ENCODE data around the gene CDK18. TPM values are rescaled to one million over a fixed set of nuclear protein-coding genes. Genes with fewer than 3 reads are reported as not detected.

The CDK18 gene
- total RNA-seq (2011; cell fraction: chromatin; rRNA removed; ENCODE audit: low replicate concordance), result 0.63 and 3.1 TPM in 2 replicates
- total RNA-seq (2011; cell fraction: nucleolus; rRNA removed), result 0.92 and 1.2 TPM in 2 replicates
- 1.0 and 1.7 TPM in 2 replicates for total RNA-seq (2011; cell fraction: nucleoplasm; rRNA removed)
- total RNA-seq (2014; rRNA removed), result 0.05 TPM in 1 of 2 replicates, not detected in the other
- total RNA-seq (2014; rRNA removed; fragmentation: Illumina TruSeq; extraction: Trizol), result 0.07 TPM in 1 of 2 replicates, not detected in the other
- total RNA-seq (2015; rRNA removed; fragmentation: Illumina TruSeq; extraction: Trizol), result 0.23 and 0.69 TPM in 2 replicates
- total RNA-seq (2021), result 0.34 and 0.44 TPM in 2 replicates
- 0.17 and 0.20 TPM in 2 replicates for polyA plus RNA-seq (2011; rRNA removed)
- 0.06 and 0.25 TPM in 2 replicates for polyA plus RNA-seq (2011; cell fraction: cytosol; rRNA removed)
- polyA plus RNA-seq (2011; cell fraction: nucleus; rRNA removed), result 0.51 and 1.9 TPM in 2 replicates
- polyA plus RNA-seq (2012), result 0.46 and 1.4 TPM in 2 replicates
- polyA plus RNA-seq (2014; fragmentation: Illumina TruSeq; extraction: Trizol), result 0.51 and 0.61 TPM in 2 replicates
- not detected for polyA plus RNA-seq (2014; fragmentation: Nextera tagmentation; extraction: Ambion mirVana)
- 0.08 and 0.19 TPM in 2 replicates for polyA plus RNA-seq (2014; rRNA removed)
- polyA minus RNA-seq (2011; rRNA and poly(A)+ RNA removed), result 0.18 and 0.28 TPM in 2 replicates
- polyA minus RNA-seq (2011; cell fraction: cytosol; rRNA and poly(A)+ RNA removed), result not detected in 2 replicates
- polyA minus RNA-seq (2011; cell fraction: nucleus; rRNA and poly(A)+ RNA removed), result 0.56 and 1.6 TPM in 2 replicates
- percentile 18 among the genes with signal in this experiment for Bru-seq, nascent RNA
- percentile 12 among the genes with signal in this experiment for BruChase-seq, experiment 1, labeled RNA remaining after a 2-hour chase
- BruChase-seq, experiment 2, labeled RNA remaining after a 6-hour chase, result percentile 11 among the genes with signal in this experiment
- long read RNA-seq, experiment 1, result 0 reads
- long read RNA-seq, experiment 2, result 0 reads
- long read RNA-seq, experiment 3, result 0 reads

DNA sequence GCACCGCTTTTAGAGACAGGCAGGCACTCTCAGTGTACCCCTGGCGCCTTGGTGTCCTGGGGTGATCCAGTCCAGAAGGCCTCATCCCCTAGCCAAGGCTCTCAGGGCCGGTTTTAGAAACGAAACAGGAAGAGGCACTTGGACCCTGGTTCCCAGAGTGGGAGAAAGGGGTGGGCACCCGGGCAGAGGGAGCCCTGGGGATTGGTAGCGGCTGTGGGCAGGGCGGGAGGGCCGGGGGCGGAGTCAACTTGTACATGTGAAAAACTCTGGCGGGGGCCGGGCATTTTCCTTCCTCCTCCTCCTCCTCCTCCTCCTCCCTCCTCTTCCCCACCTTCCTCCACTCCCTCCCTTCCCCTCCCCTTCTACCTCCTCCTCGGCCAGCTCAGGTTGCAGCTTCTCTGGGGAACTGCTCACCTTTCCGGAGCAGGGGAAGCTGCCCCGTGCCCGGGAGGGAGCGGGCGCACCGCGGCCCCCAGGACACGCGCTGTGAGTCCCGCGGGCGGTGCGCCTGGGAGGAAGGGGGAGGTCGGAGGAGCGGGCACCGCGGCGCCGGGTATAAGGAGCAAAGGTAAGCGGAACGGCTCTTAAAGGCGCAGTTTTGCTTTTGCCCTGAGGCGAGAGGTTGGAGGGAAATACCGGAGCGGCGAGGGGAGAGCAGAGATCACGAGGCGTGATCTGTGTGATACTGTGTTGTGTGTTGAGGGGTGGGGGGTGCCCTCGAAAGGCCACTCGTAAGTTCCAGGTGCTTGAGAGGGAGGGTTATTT, at the start of gene CDK18:
CDK18 (plus strand) TSS at position 359 of the 765 bp plus-strand sequence. CDS start 18,499 bp downstream, outside the sequence.
- DNase-seq (ENCODE audit: extremely low read depth in 1 of 4, low spot score in 3 of 4) (peak in 2 of 4 experiments; percentile 68 to 71), FAIRE-seq (no peak), ATAC-seq (peak; percentile 50)
- ChIA-PET POLR2A (no interaction called here), CTCF (ENCODE audit: low intra/inter-chr PET ratio) (no interaction called here)
- Histone ChIP-seq H3K9me3 (replicated peaks; ENCODE audit: control insufficient read depth, insufficient read depth, low read depth, low read length) (no peaks in the 10 kb centered on the region), H3K79me2 (ENCODE audit: control insufficient read depth, insufficient read depth, low read length) (no peaks in the 10 kb centered on the region), H2AFZ (ENCODE audit: low read depth, low read length) (no peak within 1 kb of the TSS), H3K27me3 (ENCODE audit: control insufficient read depth in 2 of 2, insufficient read depth in 2 of 2, low read length in 2 of 2) (peaks cover 37 to 69% of the 10 kb centered on the region in 2 experiments), H3K9me1 (ENCODE audit: control insufficient read depth, insufficient read depth, low read length) (no peaks in the 10 kb centered on the region), H3K4me2 (ENCODE audit: insufficient read depth, low read length) (no peak within 1 kb of the TSS), H3K36me3 (ENCODE audit: control insufficient read depth, insufficient read depth, low read length) (no peaks in the 10 kb centered on the region), H3K4me1 (replicated peaks in 1 of 2; ENCODE audit: control insufficient read depth in 2 of 2, insufficient read depth in 2 of 2, low read length in 2 of 2) (peaks cover 0 to 17% of the 10 kb centered on the region in 2 experiments; a peak in 2 of 5 replicates), H3K27ac (ENCODE audit: extremely low read depth, low read depth, low read length) (no peak within 1 kb of the TSS), H4K20me1 (replicated peaks; ENCODE audit: control insufficient read depth, insufficient read depth, low read length) (peaks cover 7% of the 10 kb centered on the region; the same call in 1 of the 2 replicates), H3K9ac (ENCODE audit: insufficient read depth in 1 of 2, low read depth in 2 of 2, low read length in 2 of 2) (peak within 1 kb of the TSS in 1 of 2 experiments; percentile 18; a peak in 1 of 4 replicates), H3K4me3 (no peak within 1 kb of the TSS)
- no TSS peak for BruUV-seq (replicated peaks)
- in situ Hi-C loops (cut with MboI) (no loop called here), intact Hi-C loops (cut with micrococcal nuclease) (no loop called here)
- WGBS (ENCODE audit: insufficient coverage, low coverage, missing lambda C conversion rate), result 1% methylated on average over 35 of the region's 42 CpGs
- TF ChIP-seq SNRNP70 (optimal IDR thresholded peaks at IDR 0.05; ENCODE audit: low read depth, low read length) (no peak), CBX1 (IDR thresholded peaks at IDR 0.05; ENCODE audit: low read depth) (no peak), TGIF2 (CRISPR knock-in tag; IDR thresholded peaks at IDR 0.05) (no peak)
- TF ChIP-seq, protein P1, sequence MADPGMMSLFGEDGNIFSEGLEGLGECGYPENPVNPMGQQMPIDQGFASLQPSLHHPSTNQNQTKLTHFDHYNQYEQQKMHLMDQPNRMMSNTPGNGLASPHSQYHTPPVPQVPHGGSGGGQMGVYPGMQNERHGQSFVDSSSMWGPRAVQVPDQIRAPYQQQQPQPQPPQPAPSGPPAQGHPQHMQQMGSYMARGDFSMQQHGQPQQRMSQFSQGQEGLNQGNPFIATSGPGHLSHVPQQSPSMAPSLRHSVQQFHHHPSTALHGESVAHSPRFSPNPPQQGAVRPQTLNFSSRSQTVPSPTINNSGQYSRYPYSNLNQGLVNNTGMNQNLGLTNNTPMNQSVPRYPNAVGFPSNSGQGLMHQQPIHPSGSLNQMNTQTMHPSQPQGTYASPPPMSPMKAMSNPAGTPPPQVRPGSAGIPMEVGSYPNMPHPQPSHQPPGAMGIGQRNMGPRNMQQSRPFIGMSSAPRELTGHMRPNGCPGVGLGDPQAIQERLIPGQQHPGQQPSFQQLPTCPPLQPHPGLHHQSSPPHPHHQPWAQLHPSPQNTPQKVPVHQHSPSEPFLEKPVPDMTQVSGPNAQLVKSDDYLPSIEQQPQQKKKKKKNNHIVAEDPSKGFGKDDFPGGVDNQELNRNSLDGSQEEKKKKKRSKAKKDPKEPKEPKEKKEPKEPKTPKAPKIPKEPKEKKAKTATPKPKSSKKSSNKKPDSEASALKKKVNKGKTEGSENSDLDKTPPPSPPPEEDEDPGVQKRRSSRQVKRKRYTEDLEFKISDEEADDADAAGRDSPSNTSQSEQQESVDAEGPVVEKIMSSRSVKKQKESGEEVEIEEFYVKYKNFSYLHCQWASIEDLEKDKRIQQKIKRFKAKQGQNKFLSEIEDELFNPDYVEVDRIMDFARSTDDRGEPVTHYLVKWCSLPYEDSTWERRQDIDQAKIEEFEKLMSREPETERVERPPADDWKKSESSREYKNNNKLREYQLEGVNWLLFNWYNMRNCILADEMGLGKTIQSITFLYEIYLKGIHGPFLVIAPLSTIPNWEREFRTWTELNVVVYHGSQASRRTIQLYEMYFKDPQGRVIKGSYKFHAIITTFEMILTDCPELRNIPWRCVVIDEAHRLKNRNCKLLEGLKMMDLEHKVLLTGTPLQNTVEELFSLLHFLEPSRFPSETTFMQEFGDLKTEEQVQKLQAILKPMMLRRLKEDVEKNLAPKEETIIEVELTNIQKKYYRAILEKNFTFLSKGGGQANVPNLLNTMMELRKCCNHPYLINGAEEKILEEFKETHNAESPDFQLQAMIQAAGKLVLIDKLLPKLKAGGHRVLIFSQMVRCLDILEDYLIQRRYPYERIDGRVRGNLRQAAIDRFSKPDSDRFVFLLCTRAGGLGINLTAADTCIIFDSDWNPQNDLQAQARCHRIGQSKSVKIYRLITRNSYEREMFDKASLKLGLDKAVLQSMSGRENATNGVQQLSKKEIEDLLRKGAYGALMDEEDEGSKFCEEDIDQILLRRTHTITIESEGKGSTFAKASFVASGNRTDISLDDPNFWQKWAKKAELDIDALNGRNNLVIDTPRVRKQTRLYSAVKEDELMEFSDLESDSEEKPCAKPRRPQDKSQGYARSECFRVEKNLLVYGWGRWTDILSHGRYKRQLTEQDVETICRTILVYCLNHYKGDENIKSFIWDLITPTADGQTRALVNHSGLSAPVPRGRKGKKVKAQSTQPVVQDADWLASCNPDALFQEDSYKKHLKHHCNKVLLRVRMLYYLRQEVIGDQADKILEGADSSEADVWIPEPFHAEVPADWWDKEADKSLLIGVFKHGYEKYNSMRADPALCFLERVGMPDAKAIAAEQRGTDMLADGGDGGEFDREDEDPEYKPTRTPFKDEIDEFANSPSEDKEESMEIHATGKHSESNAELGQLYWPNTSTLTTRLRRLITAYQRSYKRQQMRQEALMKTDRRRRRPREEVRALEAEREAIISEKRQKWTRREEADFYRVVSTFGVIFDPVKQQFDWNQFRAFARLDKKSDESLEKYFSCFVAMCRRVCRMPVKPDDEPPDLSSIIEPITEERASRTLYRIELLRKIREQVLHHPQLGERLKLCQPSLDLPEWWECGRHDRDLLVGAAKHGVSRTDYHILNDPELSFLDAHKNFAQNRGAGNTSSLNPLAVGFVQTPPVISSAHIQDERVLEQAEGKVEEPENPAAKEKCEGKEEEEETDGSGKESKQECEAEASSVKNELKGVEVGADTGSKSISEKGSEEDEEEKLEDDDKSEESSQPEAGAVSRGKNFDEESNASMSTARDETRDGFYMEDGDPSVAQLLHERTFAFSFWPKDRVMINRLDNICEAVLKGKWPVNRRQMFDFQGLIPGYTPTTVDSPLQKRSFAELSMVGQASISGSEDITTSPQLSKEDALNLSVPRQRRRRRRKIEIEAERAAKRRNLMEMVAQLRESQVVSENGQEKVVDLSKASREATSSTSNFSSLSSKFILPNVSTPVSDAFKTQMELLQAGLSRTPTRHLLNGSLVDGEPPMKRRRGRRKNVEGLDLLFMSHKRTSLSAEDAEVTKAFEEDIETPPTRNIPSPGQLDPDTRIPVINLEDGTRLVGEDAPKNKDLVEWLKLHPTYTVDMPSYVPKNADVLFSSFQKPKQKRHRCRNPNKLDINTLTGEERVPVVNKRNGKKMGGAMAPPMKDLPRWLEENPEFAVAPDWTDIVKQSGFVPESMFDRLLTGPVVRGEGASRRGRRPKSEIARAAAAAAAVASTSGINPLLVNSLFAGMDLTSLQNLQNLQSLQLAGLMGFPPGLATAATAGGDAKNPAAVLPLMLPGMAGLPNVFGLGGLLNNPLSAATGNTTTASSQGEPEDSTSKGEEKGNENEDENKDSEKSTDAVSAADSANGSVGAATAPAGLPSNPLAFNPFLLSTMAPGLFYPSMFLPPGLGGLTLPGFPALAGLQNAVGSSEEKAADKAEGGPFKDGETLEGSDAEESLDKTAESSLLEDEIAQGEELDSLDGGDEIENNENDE (IDR thresholded peaks at IDR 0.05; ENCODE audit: low read depth, low read length), result no peak
